ENCODE data around the gene TMEM52B. TPM values are rescaled to one million over a fixed set of nuclear protein-coding genes. Genes with fewer than 3 reads are reported as not detected.

The TMEM52B gene
- total RNA-seq, 2 experiments from 2014 or later, result not detected

GRCh38 chr12:10207136-10207535 lies 28.3 kb downstream of the TMEM52B start:
- no peak overlapping the region for H3K27ac ChIP-seq (ENCODE audit: low read depth in 1 of 2, low read length in 2 of 2)
- H3K4me3 ChIP-seq (ENCODE audit: low read length), result no peak overlapping the region
- ATAC-seq (ENCODE audit: poor library complexity), result no peak
- H3K27me3 ChIP-seq (ENCODE audit: control insufficient read depth in 1 of 2, insufficient read depth in 2 of 2, low read length in 2 of 2), result no peaks in the 10 kb centered on the region
- Mint-ChIP-seq H3K27ac (no peak overlapping the region), H3K4me1 (ENCODE audit: low read depth) (peaks cover 4% of the 10 kb centered on the region), H3K36me3 (ENCODE audit: low read depth) (peaks cover 2% of the 10 kb centered on the region), H3K27me3 (peaks cover 3% of the 10 kb centered on the region), H3K4me3 (no peak overlapping the region), H3K9me3 (no peaks in the 10 kb centered on the region)
- no peak for TF ChIP-seq CTCF (IDR thresholded peaks at IDR 0.05)
- intact Hi-C loops (cut with DNase I, micrococcal nuclease), result no loop called here
- no peak for DNase-seq
- CTCF ChIA-PET, result no interaction called here
- no peaks in the 10 kb centered on the region for H3K36me3 ChIP-seq (ENCODE audit: insufficient read depth, low read length)
- POLR2A ChIA-PET, result no interaction called here
- no peaks in the 10 kb centered on the region for H3K9me3 ChIP-seq (ENCODE audit: control insufficient read depth in 1 of 2, insufficient read depth in 1 of 2, low read length in 2 of 2)
- peaks cover 4% of the 10 kb centered on the region for H3K4me1 ChIP-seq (ENCODE audit: insufficient read depth, low read length)

- no peak overlapping the region for H3K4me3 ChIP-seq (ENCODE audit: low read length)
- Mint-ChIP-seq H3K36me3 (ENCODE audit: low read depth) (peaks cover 21% of the 10 kb centered on the region), H3K4me3 (no peak overlapping the region), H3K4me1 (ENCODE audit: low read depth) (peaks cover 27% of the 10 kb centered on the region), H3K27ac (no peak overlapping the region), H3K9me3 (no peaks in the 10 kb centered on the region), H3K27me3 (peaks cover 6% of the 10 kb centered on the region)
- TF ChIP-seq CTCF (IDR thresholded peaks at IDR 0.05), result no peak
- no peak overlapping the region for H3K27ac ChIP-seq (ENCODE audit: low read depth in 1 of 2, low read length in 2 of 2)
- DNase-seq, result no peak
- no peaks in the 10 kb centered on the region for H3K36me3 ChIP-seq (ENCODE audit: insufficient read depth, low read length)
- peaks cover 24% of the 10 kb centered on the region for H3K4me1 ChIP-seq (ENCODE audit: insufficient read depth, low read length)
- no peak for ATAC-seq (ENCODE audit: poor library complexity)
- no peaks in the 10 kb centered on the region for H3K27me3 ChIP-seq (ENCODE audit: control insufficient read depth in 1 of 2, insufficient read depth in 2 of 2, low read length in 2 of 2)
- ChIA-PET POLR2A (no interaction called here), CTCF (interaction anchor here (1.7 kb wide), 1 partner anchor 57 kb away, joined by 3 read pairs; no protein-coding TSS in a partner anchor)
- intact Hi-C loops (cut with DNase I, micrococcal nuclease), result loop anchor here (5.0 to 10.0 kb wide), 5 partner anchors 58 to 962 kb away; partner anchors contain the start of genes CLEC2B (in 1 of the 2) and SMIM10L1 (in 1 of the 2)
- H3K9me3 ChIP-seq (ENCODE audit: control insufficient read depth in 1 of 2, insufficient read depth in 1 of 2, low read length in 2 of 2), result no peaks in the 10 kb centered on the region
Observed at GRCh38 chr12:10210225-10210624, 31.4 kb downstream of the TMEM52B start.

GRCh38 chr12:10211101-10211939 lies 32.5 kb downstream of the TMEM52B start:
- DNase-seq, result peak in 1 of 14 experiments; percentile 24
- H3K9me3 Mint-ChIP-seq, result no peaks in the 10 kb centered on the region
- no peak overlapping the region for H3K4me3 Mint-ChIP-seq
- no peak overlapping the region for H3K27ac ChIP-seq (ENCODE audit: low read depth in 1 of 2, low read length in 2 of 2)
- intact Hi-C loops (cut with DNase I, micrococcal nuclease), result loop anchor here (5.0 to 10.0 kb wide), 5 partner anchors 59 to 961 kb away; partner anchors contain the start of genes CLEC2B (in 1 of the 2) and SMIM10L1 (in 1 of the 2)
- no peaks in the 10 kb centered on the region for H3K9me3 ChIP-seq (ENCODE audit: control insufficient read depth in 1 of 2, insufficient read depth in 1 of 2, low read length in 2 of 2)
- peaks cover 31% of the 10 kb centered on the region for H3K4me1 Mint-ChIP-seq (ENCODE audit: low read depth)
- no peaks in the 10 kb centered on the region for H3K27me3 ChIP-seq (ENCODE audit: control insufficient read depth in 1 of 2, insufficient read depth in 2 of 2, low read length in 2 of 2)
- POLR2A ChIA-PET, result no interaction called here
- no peaks in the 10 kb centered on the region for H3K36me3 ChIP-seq (ENCODE audit: insufficient read depth, low read length)
- TF ChIP-seq CTCF (IDR thresholded peaks at IDR 0.05), result no peak
- CTCF ChIA-PET, result interaction anchor here (1.3 to 1.7 kb wide), 2 partner anchors 24 to 58 kb away, joined by 3 read pairs; no protein-coding TSS in a partner anchor
- H3K27ac Mint-ChIP-seq, result peak overlapping the region; percentile 98
- no peak for ATAC-seq (ENCODE audit: poor library complexity)
- peaks cover 21% of the 10 kb centered on the region for H3K36me3 Mint-ChIP-seq (ENCODE audit: low read depth)
- peaks cover 31% of the 10 kb centered on the region for H3K4me1 ChIP-seq (ENCODE audit: insufficient read depth, low read length)
- H3K27me3 Mint-ChIP-seq, result peaks cover 6% of the 10 kb centered on the region
- H3K4me3 ChIP-seq (ENCODE audit: low read length), result no peak overlapping the region

Data from CD4-positive, alpha-beta T cell (primary cell).